H1 (cell line): ENCODE results near the gene ZIC1. TPM values are rescaled to one million over a fixed set of nuclear protein-coding genes. Genes with fewer than 3 reads are reported as not detected.

Experiments
- CTCF ChIA-PET: fragments of 300-600 bp; sonication (Branson Sonifier 250); formaldehyde crosslinking; loops from one replicate; lab custom pipeline; 2021; ENCODE audit not compliant: partially characterized antibody; lab: Charles Lee
- POLR2A ChIA-PET: fragments of 300-600 bp; sonication (Branson Sonifier 250); formaldehyde crosslinking; loops from one replicate; lab custom pipeline; 2021; ENCODE audit warnings: inconsistent platforms; ENCODE audit not compliant: partially characterized antibody; lab: Charles Lee
- DNase-seq, 2 experiments: peaks; one replicate each; pipeline versions ENCODE4 v3.0.0 to v3.0.0-alpha.2; 2010 to 2022; ENCODE audit warnings: low spot score in 2 of 2, low read depth in 1 of 2, mixed read lengths in 1 of 2
- FAIRE-seq: peaks from 2 replicates; lab custom pipeline; 2011; peaks lifted over from hg19 to GRCh38; lab: Jason Lieb, UNC
- H2AFZ ChIP-seq: 2 replicates; pipeline ENCODE4 v1.8.1; 2012; ENCODE audit warnings: low read length, inconsistent platforms
- H2AK5ac ChIP-seq: 2 replicates; pipeline ENCODE4 v1.6.1; 2013; ENCODE audit warnings: low read depth, low read length
- H2BK120ac ChIP-seq: replicated peaks from 2 replicates; pipeline ENCODE3; 2013; ENCODE audit warnings: low read depth, low read length, inconsistent platforms
- H2BK12ac ChIP-seq: 2 replicates; pipeline ENCODE4 v1.6.1; 2013; ENCODE audit warnings: low read depth, low read length
- H2BK15ac ChIP-seq: 2 replicates; pipeline ENCODE4 v1.6.1; 2013; ENCODE audit warnings: low read length
- H2BK20ac ChIP-seq: 2 replicates; pipeline ENCODE4 v1.6.1; 2013; ENCODE audit warnings: low read length
- H2BK5ac ChIP-seq: 2 replicates; pipeline ENCODE4 v1.6.1; 2013; ENCODE audit warnings: low read depth, low read length
- H3K14ac ChIP-seq: 2 replicates; pipeline ENCODE4 v1.6.1; 2013; ENCODE audit warnings: inconsistent platforms; ENCODE audit not compliant: insufficient read length
- H3K18ac ChIP-seq: 2 replicates; pipeline ENCODE4 v1.6.1; 2013; ENCODE audit warnings: low read length; ENCODE audit errors: extremely low read depth
- H3K23ac ChIP-seq: 2 replicates; pipeline ENCODE4 v1.6.1; 2013; ENCODE audit warnings: inconsistent platforms; ENCODE audit not compliant: insufficient read length
- H3K23me2 ChIP-seq: 2 replicates; pipeline ENCODE4 v1.6.1; 2013; ENCODE audit warnings: low read depth, low read length
- H3K27ac ChIP-seq: 2 replicates; pipeline ENCODE4 v1.6.1; 2011; ENCODE audit warnings: low read depth, low read length, inconsistent platforms
- H3K27me3 ChIP-seq, 4 experiments: replicated peaks in 1 of 4; 1 replicate in 1 of 4; 2 replicates in 3 of 4; pipeline versions ENCODE4 v1.6.1 to v1.8.1; 2011 to 2013; ENCODE audit warnings: low read length in 3 of 4, mild to moderate bottlenecking in 3 of 4, inconsistent platforms in 2 of 4, mixed read lengths in 2 of 4, moderate library complexity in 1 of 4; ENCODE audit not compliant: control insufficient read depth in 3 of 4, insufficient read depth in 3 of 4; ENCODE audit errors: extremely low read depth in 1 of 4
- H3K36me3 ChIP-seq, 4 experiments: 2 replicates each; pipeline versions ENCODE4 v1.6.1 to v1.8.1; 2011 to 2013; ENCODE audit warnings: mild to moderate bottlenecking in 4 of 4, low read length in 3 of 4, moderate library complexity in 2 of 4, control low read depth in 1 of 4, inconsistent platforms in 1 of 4; ENCODE audit not compliant: insufficient read depth in 4 of 4, control insufficient read depth in 2 of 4
- H3K4ac ChIP-seq: replicated peaks from 2 replicates; pipeline ENCODE3; 2013; ENCODE audit warnings: low read length, low read depth, mixed read lengths, inconsistent platforms; ENCODE audit not compliant: insufficient read length
- H3K4me1 ChIP-seq, 4 experiments: replicated peaks in 1 of 4; 1 replicate in 1 of 4; 2 replicates in 3 of 4; pipeline versions ENCODE4 v1.6.1 to v1.8.1; 2011 to 2013; ENCODE audit warnings: low read length in 3 of 4, inconsistent platforms in 2 of 4, mixed read lengths in 1 of 4; ENCODE audit not compliant: insufficient read depth in 4 of 4, control insufficient read depth in 3 of 4
- H3K4me2 ChIP-seq, 2 experiments: 2 replicates each; pipeline versions ENCODE4 v1.6.1 to v1.8.1; 2011 to 2013; ENCODE audit warnings: low read depth in 2 of 2, low read length in 2 of 2, control low read depth in 1 of 2, inconsistent platforms in 1 of 2, mild to moderate bottlenecking in 1 of 2; ENCODE audit not compliant: insufficient read depth in 1 of 2
- H3K4me3 ChIP-seq, 4 experiments: fragments of 200-600, 300-600 bp in 1 of 4; sonication (generic), shearing (Covaris generic), sonication (Bioruptor Twin) in 1 of 4; 2 replicates each; pipeline versions ENCODE4 v1.5.1 to v1.8.1; 2011 to 2016; ENCODE audit warnings: low read length in 4 of 4, low read depth in 3 of 4, control low read depth in 2 of 4, inconsistent platforms in 2 of 4, mild to moderate bottlenecking in 2 of 4, mixed read lengths in 1 of 4, moderate library complexity in 1 of 4; ENCODE audit not compliant: insufficient read depth in 2 of 4; ENCODE audit errors: extremely low read depth in 1 of 4
- H3K56ac ChIP-seq: replicated peaks from 2 replicates; pipeline ENCODE3; 2013; ENCODE audit warnings: low read depth, mild to moderate bottlenecking, mixed read lengths, low read length, inconsistent platforms; ENCODE audit not compliant: insufficient read length
- H3K79me1 ChIP-seq: 2 replicates; pipeline ENCODE4 v1.6.1; 2013; ENCODE audit warnings: low read depth, low read length, control low read depth
- H3K79me2 ChIP-seq, 2 experiments: 2 replicates each; pipeline versions ENCODE4 v1.6.1 to v1.8.1; 2012 to 2013; ENCODE audit warnings: low read length in 2 of 2, mild to moderate bottlenecking in 2 of 2, inconsistent platforms in 1 of 2; ENCODE audit not compliant: insufficient read depth in 2 of 2, control insufficient read depth in 1 of 2
- H3K9ac ChIP-seq, 4 experiments: replicated peaks in 1 of 4; 1 replicate in 1 of 4; 2 replicates in 3 of 4; pipeline versions ENCODE4 v1.6.1 to v1.8.1; 2011 to 2013; ENCODE audit warnings: low read depth in 3 of 4, low read length in 3 of 4, control low read depth in 2 of 4, mild to moderate bottlenecking in 2 of 4, moderate library complexity in 2 of 4, inconsistent platforms in 1 of 4; ENCODE audit errors: extremely low read depth in 1 of 4
- H3K9me3 ChIP-seq, 2 experiments: 2 replicates each; pipeline versions ENCODE4 v1.6.1 to v1.8.1; 2012 to 2013; ENCODE audit warnings: mild to moderate bottlenecking in 2 of 2, moderate library complexity in 2 of 2, control low read depth in 1 of 2, inconsistent platforms in 1 of 2, low read depth in 1 of 2, low read length in 1 of 2, mixed read lengths in 1 of 2; ENCODE audit not compliant: insufficient read depth in 2 of 2
- H4K20me1 ChIP-seq, 2 experiments: replicated peaks in 1 of 2; 2 replicates each; pipeline versions ENCODE3 to v1.8.1; 2011 to 2013; ENCODE audit warnings: inconsistent platforms in 2 of 2, low read length in 2 of 2, mild to moderate bottlenecking in 1 of 2; ENCODE audit not compliant: insufficient read depth in 2 of 2, control insufficient read depth in 1 of 2
- H4K5ac ChIP-seq: 2 replicates; pipeline ENCODE4 v1.6.1; 2013; ENCODE audit warnings: low read length, low read depth, mixed read lengths, inconsistent platforms; ENCODE audit not compliant: insufficient read length
- H4K8ac ChIP-seq: 2 replicates; pipeline ENCODE4 v1.8.0; 2013; ENCODE audit warnings: mild to moderate bottlenecking, moderate library complexity, low read length, inconsistent platforms; ENCODE audit not compliant: insufficient read depth; ENCODE audit errors: extremely low read depth
- H4K91ac ChIP-seq: replicated peaks from 2 replicates; pipeline ENCODE3; 2013; ENCODE audit warnings: low read length, mixed read lengths, inconsistent platforms; ENCODE audit not compliant: insufficient read length
- BRCA1 ChIP-seq: IDR thresholded peaks from 2 replicates; pipeline ENCODE4 v1.6.1; 2012; ENCODE audit warnings: low read depth, low read length, improper control_type of control experiment
- CHD2 ChIP-seq: IDR thresholded peaks from 2 replicates; pipeline ENCODE4 v1.6.1; 2012; ENCODE audit warnings: low read length, improper control_type of control experiment
- EZH2 ChIP-seq: fragments of 200-600 bp; sonication (generic); IDR thresholded peaks from 2 replicates; pipeline ENCODE4 v1.7.1; 2012; ENCODE audit warnings: low read depth, mild to moderate bottlenecking, moderate library complexity, low read length, inconsistent platforms; ENCODE audit not compliant: severe bottlenecking
- JUN ChIP-seq: IDR thresholded peaks from 2 replicates; pipeline ENCODE4 v1.6.1; 2011; ENCODE audit warnings: low read depth, mild to moderate bottlenecking, improper control_type of control experiment, low read length
- JUND ChIP-seq: IDR thresholded peaks from 2 replicates; pipeline ENCODE4 v1.6.1; 2011; ENCODE audit warnings: mild to moderate bottlenecking, improper control_type of control experiment, low read length
- NRF1 ChIP-seq: IDR thresholded peaks from 2 replicates; pipeline ENCODE4 v1.6.1; 2011; ENCODE audit warnings: mild to moderate bottlenecking, low read depth, low read length, improper control_type of control experiment
- SIN3A ChIP-seq, 2 experiments: IDR thresholded peaks in 1 of 2; conservative IDR thresholded peaks in 1 of 2; 2 replicates each; pipeline ENCODE4 v1.6.1; 2011 to 2012; ENCODE audit warnings: low read length in 2 of 2, improper control_type of control experiment in 1 of 2, low read depth in 1 of 2, mild to moderate bottlenecking in 1 of 2
- SIX5 ChIP-seq: IDR thresholded peaks from 2 replicates; pipeline ENCODE4 v1.6.1; 2011; ENCODE audit warnings: mild to moderate bottlenecking, low read depth, low read length
- SRF ChIP-seq: IDR thresholded peaks from 2 replicates; pipeline ENCODE4 v1.6.1; 2011; ENCODE audit warnings: mild to moderate bottlenecking, low read depth, low read length, moderate library complexity
- TCF12 ChIP-seq: IDR thresholded peaks from 2 replicates; pipeline ENCODE4 v1.6.1; 2011; ENCODE audit warnings: low read depth, mild to moderate bottlenecking, low read length
- YY1 ChIP-seq: IDR thresholded peaks from 2 replicates; pipeline ENCODE4 v1.6.1; 2011; ENCODE audit warnings: low read depth, mild to moderate bottlenecking, low read length
- WGBS, 2 experiments: shearing (Covaris generic) in 1 of 2; methylation state at CpG; one replicate each; pipeline versions ENCODE4 v1.1.6 to v1.1.7; 2013 to 2015; ENCODE audit warnings: low lambda C conversion rate in 2 of 2, mixed read lengths in 2 of 2, inconsistent platforms in 1 of 2, low coverage in 1 of 2, missing lambda C conversion rate in 1 of 2; ENCODE audit not compliant: insufficient replicate concordance in 2 of 2, insufficient coverage in 1 of 2, insufficient read length in 1 of 2; ENCODE audit errors: extremely low coverage in 1 of 2, missing lambda C conversion rate in 1 of 2; 5-methylcytosine and 5-hydroxymethylcytosine counted together
- polyA plus RNA-seq, 7 experiments: library from polyadenylated mRNA; depleted of rRNA in 3 of 7; stranded (reverse) in 5 of 7; unstranded in 2 of 7; fragments of >200 nt in 5 of 7; fragments of 200-250 nt in 2 of 7; gene quantifications; 1 replicate in 5 of 7; 2 replicates in 1 of 7; 4 replicates in 1 of 7; pipeline versions ENCODE4 v1.2.1 to v1.2.3, GENCODE V29; 2011 to 2013; ENCODE audit warnings: missing spikeins in 2 of 7, mixed read lengths in 2 of 7
- total RNA-seq: library from RNA; stranded (reverse); fragmentation: NEBNext Ultra II Directional; extraction: Animal tissue kit (Norgen Biotek cat#: 25700); gene quantifications from 2 replicates; pipeline ENCODE4 v1.2.1, GENCODE V29; 2021

Gene ZIC1
- total and polyA plus RNA-seq, 2 of the 8 experiments (the other 6 are each of a cell fraction or from before 2014, with no cell fraction given): 0.80 to 2.2 TPM

- H3K27ac ChIP-seq: no peak overlapping the region
- H3K4me1 ChIP-seq: peaks cover 16 to 47% (median 34%) of the 10 kb centered on the region in 4 experiments
- POLR2A ChIA-PET: interaction anchor here (1.1 to 1.6 kb wide), 4 partner anchors 10 to 21 kb away, joined by 3 read pairs; no protein-coding TSS in a partner anchor
- no peak for TF ChIP-seq JUND
- 0 out of 4 replicates have a peak, but pooled peaks of 1 of the 2 experiments have one; percentile 47 for TF ChIP-seq SIN3A (conservative IDR thresholded peaks at IDR 0.05 in 1 of 2, IDR thresholded peaks at IDR 0.05 in 1 of 2; ENCODE audit: low read depth in 1 of 2, low read length in 2 of 2)
- TF ChIP-seq CHD2: no peak
- TF ChIP-seq EZH2: no peak
- TF ChIP-seq NRF1: no peak
- TF ChIP-seq SRF: no peak
- peak; percentile 60; the same call in 1 of the 2 replicates for TF ChIP-seq YY1
- TF ChIP-seq TCF12: 0 out of 2 replicates have a peak, but pooled peaks have one; percentile 44
- TF ChIP-seq SIX5: no peak
- no peak for TF ChIP-seq JUN
- TF ChIP-seq BRCA1: no peak
Measured at GRCh38 chr3:147384210-147385058, 24.7 kb upstream of the ZIC1 start.

More at GRCh38 chr3:147384210-147385058, 24.7 kb upstream of the ZIC1 start:
- Histone ChIP-seq H3K9ac (no peak overlapping the region), H3K9me3 (no peaks in the 10 kb centered on the region), H3K23me2 (no peaks in the 10 kb centered on the region; the same call in 1 of the 2 replicates), H3K4me3 (peak overlapping the region in 3 of 4 experiments; percentile 3 to 49 (median 21); a peak in 4 of 8 replicates), H3K27me3 (peaks cover 63 to 87% (median 80%) of the 10 kb centered on the region in 4 experiments), H4K5ac (no peak overlapping the region), H3K14ac (no peak overlapping the region), H2AFZ (no peak overlapping the region), H2BK12ac (no peak overlapping the region), H3K18ac (no peak overlapping the region), H2BK120ac (no peak overlapping the region), H2BK15ac (no peak overlapping the region), H2AK5ac (no peak overlapping the region), H3K36me3 (no peaks in the 10 kb centered on the region), H2BK5ac (no peak overlapping the region), H2BK20ac (no peak overlapping the region; the same call in 1 of the 2 replicates), H4K8ac (no peak overlapping the region), H3K4me2 (peak overlapping the region; percentile 63 to 76), H4K20me1 (peaks cover 0 to 2% of the 10 kb centered on the region in 2 experiments), H4K91ac (no peak overlapping the region), H3K23ac (no peak overlapping the region), H3K56ac (no peak overlapping the region), H3K4ac (no peak overlapping the region), H3K79me1 (no peaks in the 10 kb centered on the region), H3K79me2 (no peaks in the 10 kb centered on the region)
- 21% methylated on average over 20 of the region's 27 CpGs; no CpG with 5 or more reads in 1 of the 2 experiments for WGBS, 2 experiments
- CTCF ChIA-PET: interaction anchor here (0.6 to 27.3 kb wide), 40 partner anchors 10 to 732 kb away, joined by 3 to 485 read pairs (median 4); partner anchors contain the start of genes ZIC1 and ZIC4
- DNase-seq (peak in 1 of 2 experiments; percentile 96), FAIRE-seq (peak; percentile 58)
